GM21423 (cell line): ENCODE data around the gene SNAP47.

Experiments
- ATAC-seq: cut with Tn5 transposase; IDR thresholded peaks from one replicate; pipeline ENCODE4 v1.9.1; 2021; ENCODE audit warnings: mild to moderate bottlenecking, moderate library complexity; ENCODE audit not compliant: unreplicated experiment

SNAP47 gene

GRCh38 chr1:227795732-227796131 lies 60.5 kb downstream of the SNAP47 start:
- no peak for ATAC-seq

GRCh38 chr1:227796359-227796915 lies 61.2 kb downstream of the SNAP47 start:
- no peak for ATAC-seq

GRCh38 chr1:227797144-227797543 lies 61.9 kb downstream of the SNAP47 start:
- no peak for ATAC-seq

GRCh38 chr1:227797625-227798024 lies 62.4 kb downstream of the SNAP47 start:
- ATAC-seq, result no peak

GRCh38 chr1:227798078-227798802 lies 63.0 kb downstream of the SNAP47 start:
- no peak for ATAC-seq

- ATAC-seq, result no peak
These were observed 64.5 kb downstream of the SNAP47 start for GRCh38 chr1:227799756-227800155.

GRCh38 chr1:227803933-227804332 lies 68.7 kb downstream of the SNAP47 start:
- no peak for ATAC-seq

GRCh38 chr1:227805606-227806197 lies 70.5 kb downstream of the SNAP47 start:
- ATAC-seq, result no peak

GRCh38 chr1:227808566-227808965 lies 73.3 kb downstream of the SNAP47 start:
- no peak for ATAC-seq

GRCh38 chr1:227809026-227809425 lies 73.8 kb downstream of the SNAP47 start:
- no peak for ATAC-seq

GRCh38 chr1:227813962-227814361 lies 78.7 kb downstream of the SNAP47 start:
- no peak for ATAC-seq

GRCh38 chr1:227815468-227816409 lies 80.5 kb downstream of the SNAP47 start, which contains the start of gene PRSS38:
Gene PRSS38, plus strand, starts transcription at chr1:227815675. Its CDS starts 42 bp downstream, at chr1:227815717.
- ATAC-seq, result no peak

GRCh38 chr1:227816750-227817446 lies 81.7 kb downstream of the SNAP47 start:
- ATAC-seq, result no peak

- ATAC-seq, result no peak
These were observed 88.3 kb downstream of the SNAP47 start for GRCh38 chr1:227823537-227823936.

- no peak for ATAC-seq
These were observed 89.0 kb downstream of the SNAP47 start for GRCh38 chr1:227824204-227824603.

- no peak for ATAC-seq
These were observed 93.6 kb downstream of the SNAP47 start for GRCh38 chr1:227828786-227829185.
